Right lobe of liver (tissue), 6 donors: ENCODE data around the gene DEPDC5. TPM values are rescaled to one million over a fixed set of nuclear protein-coding genes. Genes with fewer than 3 reads are reported as not detected.

Experiments used
- ATAC-seq, 4 donors: fragments of 200-7000 bp; cut with Tn5 transposase; one replicate each; pipeline ENCODE4 v1.9.1; 2020; ENCODE audit warnings: mild to moderate bottlenecking in 4 of 4, moderate library complexity in 4 of 4
- DNase-seq, 3 donors: peaks; one replicate each; pipeline ENCODE4 v3.0.0-alpha.2; 2020
- H3K27ac ChIP-seq, 3 donors: fragments of 200-600 bp; one replicate each; pipeline ENCODE4 v1.8.0; 2022
- H3K27me3 ChIP-seq, 2 donors: fragments of 200-600 bp; one replicate each; pipeline ENCODE4 v1.8.0; 2022
- H3K36me3 ChIP-seq, 4 donors: fragments of 200-600 bp; sonication (generic) in 1 of 4; one replicate each; pipeline versions ENCODE4 v1.5.1 to v1.8.0; 2017 to 2022; ENCODE audit warnings: control low read depth in 1 of 4
- H3K4me1 ChIP-seq, 4 donors: fragments of 200-600 bp; sonication (generic) in 1 of 4; one replicate each; pipeline versions ENCODE4 v1.5.1 to v1.8.0; 2017 to 2022; ENCODE audit warnings: control low read depth in 1 of 4
- H3K4me3 ChIP-seq, 3 donors: fragments of 200-600 bp; one replicate each; pipeline ENCODE4 v1.8.0; 2022
- H3K9me3 ChIP-seq, 4 donors: fragments of 200-600 bp; sonication (generic) in 1 of 4; one replicate each; pipeline versions ENCODE4 v1.5.1 to v1.8.0; 2017 to 2022; ENCODE audit warnings: control low read depth in 1 of 4
- CTCF ChIP-seq, 4 donors: fragments of 200-600 bp in 3 of 4; fragments of 450-650 bp in 1 of 4; IDR thresholded peaks; one replicate each; pipeline versions ENCODE4 v1.5.1 to v1.8.0; 2016 to 2022; ENCODE audit warnings: antibody characterized with exemption in 4 of 4, mild to moderate bottlenecking in 2 of 4
- POLR2A ChIP-seq: fragments of 450-650 bp; IDR thresholded peaks from one replicate; pipeline ENCODE4 v1.6.1; 2017; ENCODE audit warnings: antibody characterized with exemption, mild to moderate bottlenecking
- whole genome bisulfite sequencing: methylation state at CpG from one replicate; pipeline ENCODE4 v1.1.6; 2018; ENCODE audit warnings: low coverage, low lambda C conversion rate; ENCODE audit not compliant: insufficient coverage; ENCODE audit errors: missing lambda C conversion rate; 5-methylcytosine and 5-hydroxymethylcytosine counted together
- intact Hi-C, 2 donors: fragments of 100-400 bp; cut with DNase I; formaldehyde crosslinking; loops; one replicate each; pipeline versions ENCODE4 v1.11.2 to v1.14.1; 2022
- total RNA-seq, 6 experiments: library from RNA; depleted of rRNA in 2 of 6; stranded (reverse); fragments of >200 nt in 2 of 6; fragmentation: NEBNext Ultra II Directional in 3 of 6; extraction: Animal tissue kit (Norgen Biotek cat#: 25700) in 3 of 6; gene quantifications; one replicate each; pipeline versions ENCODE4 v1.1.0 to v1.2.4, GENCODE V29; 2016 to 2023
- donor health status: DM: no; HTN: yes; CAD: no.
- donor health status: DM: no; HTN: no; CAD: no.
- donor health status: DM: no; HTN: no; CAD: no.
- donor health status: DM: no; HTN: yes; CAD: no.
- donor health status: DM: no; HTN: yes; CAD: no.

Gene DEPDC5
- total RNA-seq, 6 experiments from 2014 or later = 9.1 to 22.9 (median 14.6) TPM

- WGBS = 63% methylated on average over 5 of the region's 8 CpGs
- Histone ChIP-seq H3K27ac (no peak overlapping the region), H3K27me3 (no peaks in the 10 kb centered on the region), H3K36me3 (no peaks in the 10 kb centered on the region), H3K9me3 (no peaks in the 10 kb centered on the region), H3K4me1 (no peaks in the 10 kb centered on the region), H3K4me3 (no peak overlapping the region)
- ATAC-seq (no peak), DNase-seq (peak in 1 of 3 donors; percentile 24)
- TF ChIP-seq POLR2A (no peak), CTCF (IDR thresholded peaks at IDR 0.05) (no peak)
- intact Hi-C loops = no loop called here
Measured at GRCh38 chr22:31929167-31929930, 175.5 kb downstream of the DEPDC5 start.

DNA sequence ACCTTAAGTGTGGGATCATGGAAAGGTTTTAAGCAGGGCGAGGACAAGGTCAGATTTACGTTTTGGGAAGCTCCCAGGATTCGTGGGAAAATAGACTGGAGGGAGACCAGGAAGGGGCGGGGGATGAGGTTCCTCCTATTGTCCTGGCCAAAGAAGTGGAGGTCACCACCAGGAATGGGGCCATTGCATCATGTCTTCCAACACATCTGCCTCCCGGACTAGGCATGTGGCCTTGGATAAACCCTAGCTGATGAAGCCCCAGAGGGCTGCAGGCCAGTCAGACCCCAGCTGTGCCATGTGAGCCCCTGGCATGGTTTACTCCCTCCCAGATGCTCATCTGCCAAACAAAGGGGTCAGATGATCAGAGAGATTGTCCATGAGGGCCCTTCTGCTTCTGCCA lies 179.0 kb downstream of the DEPDC5 start:
- no peak for ATAC-seq
- Histone ChIP-seq H3K4me1 (no peaks in the 10 kb centered on the region), H3K27ac (no peak overlapping the region), H3K9me3 (no peaks in the 10 kb centered on the region), H3K27me3 (no peaks in the 10 kb centered on the region), H3K4me3 (no peak overlapping the region), H3K36me3 (no peaks in the 10 kb centered on the region)
- 73% methylated on average over 3 of the region's 5 CpGs for WGBS
- no peak for TF ChIP-seq POLR2A
- TF ChIP-seq CTCF (IDR thresholded peaks at IDR 0.05) = no peak
- intact Hi-C loops = no loop called here
- DNase-seq = peak in 1 of 3 donors; percentile 35

DNA sequence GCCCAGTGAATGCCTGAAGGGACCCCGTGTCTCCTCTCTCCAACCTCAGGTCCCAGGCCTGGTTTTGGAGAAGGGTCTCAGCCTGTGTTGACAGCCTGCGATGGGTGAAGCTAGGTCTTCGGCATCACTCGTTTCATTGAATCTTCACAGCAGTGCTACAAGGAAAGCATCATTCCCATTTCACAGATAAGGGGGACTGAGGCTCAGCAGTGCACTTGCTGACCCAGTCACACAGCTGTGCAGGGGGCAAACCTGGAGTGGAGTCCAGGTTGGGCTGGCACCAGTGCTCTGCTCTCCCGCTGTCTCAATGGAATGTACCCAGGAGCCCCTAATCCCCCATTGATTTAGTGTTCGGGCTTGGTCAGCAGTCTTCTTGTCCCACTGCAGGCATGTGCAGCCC lies 179.6 kb downstream of the DEPDC5 start:
- DNase-seq = peak in 1 of 3 donors; percentile 14
- no peaks in the 10 kb centered on the region for H3K4me1 ChIP-seq
- no peak for ATAC-seq
- H3K27me3 ChIP-seq = no peaks in the 10 kb centered on the region
- 94% methylated on average over 2 of the region's 6 CpGs for WGBS
- no peaks in the 10 kb centered on the region for H3K36me3 ChIP-seq
- TF ChIP-seq POLR2A (no peak), CTCF (IDR thresholded peaks at IDR 0.05) (no peak)
- intact Hi-C loops = no loop called here
- no peak overlapping the region for H3K27ac ChIP-seq
- H3K9me3 ChIP-seq = no peaks in the 10 kb centered on the region
- H3K4me3 ChIP-seq = no peak overlapping the region

GRCh38 chr22:31933816-31934482 lies 180.1 kb downstream of the DEPDC5 start:
- intact Hi-C loops = no loop called here
- ATAC-seq = no peak

More at GRCh38 chr22:31933816-31934482, 180.1 kb downstream of the DEPDC5 start:
- no peaks in the 10 kb centered on the region for H3K9me3 ChIP-seq
- WGBS = 89% methylated on average over 11 of the region's 17 CpGs
- TF ChIP-seq POLR2A (no peak), CTCF (IDR thresholded peaks at IDR 0.05) (no peak)
- H3K36me3 ChIP-seq = no peaks in the 10 kb centered on the region
- H3K4me3 ChIP-seq = no peak overlapping the region
- peak in 1 of 3 donors; percentile 10 for DNase-seq
- no peak overlapping the region for H3K27ac ChIP-seq
- H3K4me1 ChIP-seq = no peaks in the 10 kb centered on the region
- H3K27me3 ChIP-seq = no peaks in the 10 kb centered on the region
